GM12873 (cell line): Measurements from ENCODE around the gene MS4A8.

Experiments
- TF ChIP-seq, protein P1 (sequence below): IDR thresholded peaks from 2 replicates; pipeline ENCODE4 v1.5.1; 2012; ENCODE audit warnings: low read depth, mild to moderate bottlenecking, moderate library complexity, low read length, control low read depth; ENCODE audit not compliant: insufficient read depth; ENCODE audit errors: missing control alignments

Gene MS4A8

DNA sequence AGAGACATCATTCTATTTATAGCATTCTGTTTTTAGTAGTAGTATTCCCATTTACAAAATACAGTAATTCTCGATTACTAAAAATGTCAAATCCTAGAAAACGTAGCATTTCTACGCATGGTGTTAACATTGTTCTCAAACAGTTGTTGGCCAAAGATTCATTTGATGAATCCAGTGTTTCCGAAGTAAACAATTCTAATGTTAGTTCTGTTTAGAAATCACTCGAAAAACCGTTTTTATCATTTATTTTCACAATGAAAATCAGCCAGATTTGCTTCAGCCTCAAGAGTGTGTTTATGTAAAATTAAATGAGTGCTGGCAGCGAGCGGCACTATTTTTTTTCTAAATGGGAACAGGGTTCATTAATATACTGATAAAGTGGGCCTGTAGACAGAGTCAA, 32.2 kb downstream of the MS4A8 start:
- TF ChIP-seq, protein P1, sequence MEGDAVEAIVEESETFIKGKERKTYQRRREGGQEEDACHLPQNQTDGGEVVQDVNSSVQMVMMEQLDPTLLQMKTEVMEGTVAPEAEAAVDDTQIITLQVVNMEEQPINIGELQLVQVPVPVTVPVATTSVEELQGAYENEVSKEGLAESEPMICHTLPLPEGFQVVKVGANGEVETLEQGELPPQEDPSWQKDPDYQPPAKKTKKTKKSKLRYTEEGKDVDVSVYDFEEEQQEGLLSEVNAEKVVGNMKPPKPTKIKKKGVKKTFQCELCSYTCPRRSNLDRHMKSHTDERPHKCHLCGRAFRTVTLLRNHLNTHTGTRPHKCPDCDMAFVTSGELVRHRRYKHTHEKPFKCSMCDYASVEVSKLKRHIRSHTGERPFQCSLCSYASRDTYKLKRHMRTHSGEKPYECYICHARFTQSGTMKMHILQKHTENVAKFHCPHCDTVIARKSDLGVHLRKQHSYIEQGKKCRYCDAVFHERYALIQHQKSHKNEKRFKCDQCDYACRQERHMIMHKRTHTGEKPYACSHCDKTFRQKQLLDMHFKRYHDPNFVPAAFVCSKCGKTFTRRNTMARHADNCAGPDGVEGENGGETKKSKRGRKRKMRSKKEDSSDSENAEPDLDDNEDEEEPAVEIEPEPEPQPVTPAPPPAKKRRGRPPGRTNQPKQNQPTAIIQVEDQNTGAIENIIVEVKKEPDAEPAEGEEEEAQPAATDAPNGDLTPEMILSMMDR = no peak

DNA sequence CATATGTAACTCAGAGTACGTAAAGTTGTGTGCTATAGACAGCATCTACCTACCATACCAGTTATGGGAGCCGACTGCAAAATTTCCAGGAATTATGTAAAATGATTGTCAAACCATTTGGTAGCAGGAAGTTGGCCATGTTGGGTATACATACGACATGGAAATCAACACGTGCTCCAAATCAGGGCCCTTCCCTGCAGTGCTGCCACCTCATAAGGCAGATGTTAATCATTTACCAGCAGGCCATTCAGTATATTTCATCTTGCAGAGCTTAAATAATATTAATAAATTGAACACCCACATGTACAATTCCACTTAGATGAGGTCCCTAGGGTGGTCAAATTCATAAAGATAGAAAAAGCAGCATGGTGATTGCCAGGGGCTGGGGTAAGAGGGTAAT, 34.9 kb downstream of the MS4A8 start:
- TF ChIP-seq, protein P1 = no peak

DNA sequence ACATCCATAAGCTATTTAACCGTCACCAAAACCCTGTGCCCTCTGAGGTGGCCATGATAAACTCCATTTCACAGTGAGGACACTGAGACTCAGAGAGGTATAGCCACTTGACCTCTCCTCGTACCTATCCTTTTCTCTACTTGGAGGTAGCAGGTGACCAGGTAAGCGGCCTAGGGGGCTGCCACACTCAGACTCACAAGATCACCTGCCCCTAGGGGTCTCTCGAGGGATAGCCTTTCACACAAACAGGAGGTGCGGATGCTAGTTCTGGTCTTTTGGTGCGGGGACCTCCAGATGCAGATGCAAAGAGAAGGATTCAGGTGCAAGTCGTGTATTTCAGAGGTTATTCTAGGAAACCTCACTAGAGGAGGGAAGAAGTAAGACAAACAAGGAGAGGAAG, 39.7 kb downstream of the MS4A8 start:
- TF ChIP-seq, protein P1 = peak; percentile 36

DNA sequence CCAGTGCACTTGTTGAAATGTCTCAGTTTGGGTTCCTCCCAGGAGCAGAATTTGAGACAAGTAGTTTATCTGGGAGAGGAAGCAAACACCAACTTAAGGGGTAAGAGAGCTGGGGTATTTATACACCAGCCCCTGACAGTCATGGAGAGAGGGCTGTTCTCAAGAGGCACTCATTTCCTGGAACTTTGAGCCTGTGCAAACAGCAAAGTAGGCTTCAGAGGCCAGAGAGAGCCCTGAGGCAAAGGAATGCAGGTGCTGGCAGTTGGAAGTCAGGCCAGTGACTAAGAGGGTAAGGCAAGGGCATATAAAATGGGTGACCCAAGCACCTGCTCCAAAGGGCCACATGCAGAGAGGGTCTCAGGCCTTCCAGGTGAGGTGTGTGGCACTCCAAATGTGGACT, 41.2 kb downstream of the MS4A8 start:
- TF ChIP-seq, protein P1 = no peak

DNA sequence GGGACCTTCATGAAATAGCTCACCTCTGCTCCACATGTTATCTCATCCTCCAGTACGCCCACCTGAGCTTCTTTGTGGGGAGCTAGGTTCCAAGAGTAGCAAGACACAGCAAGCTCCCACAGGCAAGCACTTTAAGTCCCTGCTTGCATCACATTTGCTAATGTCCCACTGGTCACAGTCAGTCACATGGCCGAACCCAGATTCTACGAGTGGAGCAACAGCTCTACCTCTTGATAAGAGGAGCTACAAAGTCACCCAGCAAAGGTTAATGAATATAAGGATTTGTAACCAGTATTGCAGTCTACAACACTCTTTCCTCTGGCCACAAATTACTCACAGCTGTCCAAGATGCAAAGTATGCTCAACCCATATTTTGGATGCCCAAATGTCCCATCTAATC, 42.0 kb downstream of the MS4A8 start:
- TF ChIP-seq, protein P1 = no peak

DNA sequence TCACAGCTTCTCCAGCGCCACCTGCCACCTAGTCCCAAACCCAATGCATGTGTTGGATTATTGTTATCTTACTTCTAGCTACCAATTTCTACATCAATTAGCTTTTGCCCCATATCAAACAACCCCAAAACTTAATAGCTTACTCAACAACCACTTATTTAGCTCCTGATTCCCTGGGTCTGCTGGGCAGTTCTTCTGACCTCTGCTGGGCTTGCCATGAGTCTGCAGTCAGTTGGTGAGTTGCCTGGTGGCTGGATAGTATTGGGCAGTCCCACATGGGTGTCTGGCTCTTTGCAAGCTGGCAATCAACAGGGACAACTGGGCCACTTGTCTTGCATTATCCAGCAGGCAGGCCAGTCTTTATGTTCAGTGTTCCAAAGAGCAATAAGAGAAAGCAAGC, 43.6 kb downstream of the MS4A8 start:
- TF ChIP-seq, protein P1 = no peak

DNA sequence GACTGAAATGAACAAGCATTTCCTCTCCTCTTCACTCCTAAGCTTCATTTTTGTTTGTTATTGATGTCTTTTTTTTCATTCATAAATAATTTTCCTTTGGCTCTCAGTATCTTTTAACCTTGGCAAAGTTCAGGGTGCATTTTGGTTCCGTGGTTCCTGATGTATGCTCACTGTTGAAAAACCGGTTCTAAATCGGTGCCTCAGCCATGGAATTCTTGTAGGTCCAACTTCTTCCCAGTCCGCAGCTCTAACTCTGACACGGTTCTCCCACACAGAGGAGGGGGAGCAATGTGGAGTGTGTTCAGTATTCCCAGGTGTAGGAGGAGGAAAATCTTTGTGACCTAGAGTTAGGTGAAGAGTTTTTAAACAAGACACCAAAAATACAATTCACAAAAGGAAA, 44.7 kb downstream of the MS4A8 start:
- TF ChIP-seq, protein P1 = no peak

DNA sequence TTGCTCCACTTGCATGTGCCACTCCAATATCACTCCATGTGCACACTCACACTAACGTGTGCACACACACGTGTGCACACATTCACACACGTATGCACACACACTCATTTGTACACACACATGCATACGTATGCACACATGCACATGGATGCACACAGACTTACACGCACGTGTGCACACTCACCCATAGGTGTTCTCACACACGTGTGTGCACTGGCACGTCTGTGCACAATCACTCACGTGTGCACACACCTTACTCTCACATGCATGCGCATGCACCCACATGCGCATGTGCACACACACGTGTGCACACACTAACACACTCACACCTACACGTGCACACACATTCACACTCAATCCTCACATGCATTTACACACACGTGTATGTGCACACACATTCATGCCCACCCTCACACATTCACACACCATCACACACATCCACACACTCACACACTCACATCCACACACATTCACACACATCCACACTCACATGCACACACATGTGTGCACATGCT, 48.0 kb downstream of the MS4A8 start:
- TF ChIP-seq, protein P1 = no peak
